Measurements from ENCODE around the gene BTLA.
A peak's percentile ranks its signal among the peaks of the same experiment; 100 is the strongest.
"Not testable (repeated sequence)": the region's sequence is repeated elsewhere in the genome, so short reads cannot be mapped to it uniquely, and the experiment has no call there.

The BTLA gene

GRCh38 chr3:112498914-112499711 lies at the start of gene BTLA:
Gene BTLA (minus strand): TSS chr3:112499472. CDS start chr3:112499358, 114 bp downstream.
- ATAC-seq = peak; percentile 66
- no peak for DNase-seq

GRCh38 chr3:112546216-112546759 lies 47.0 kb upstream of the BTLA start:
- ATAC-seq (no peak), DNase-seq (no peak)

- ATAC-seq (peak; percentile 19), DNase-seq (no peak)
Observed at GRCh38 chr3:112539825-112540650, 40.8 kb upstream of the BTLA start.

GRCh38 chr3:112531358-112531781 lies 32.1 kb upstream of the BTLA start:
- no peak for DNase-seq
- no peak for ATAC-seq

- no peak for DNase-seq
- no peak for ATAC-seq
Observed at GRCh38 chr3:112530573-112530972, 31.3 kb upstream of the BTLA start.

- not testable (repeated sequence) for DNase-seq, ATAC-seq
Observed at GRCh38 chr3:112524127-112524526, 24.9 kb upstream of the BTLA start.

- no peak for DNase-seq
Observed at GRCh38 chr3:112519424-112520001, 20.2 kb upstream of the BTLA start.

GRCh38 chr3:112518970-112519369 lies 19.7 kb upstream of the BTLA start:
- ATAC-seq = peak; percentile 45
- not testable (repeated sequence) for DNase-seq

More at GRCh38 chr3:112519424-112520001, 20.2 kb upstream of the BTLA start:
- peak; percentile 80 for ATAC-seq

- DNase-seq (no peak), ATAC-seq (peak; percentile 96)
Observed at GRCh38 chr3:112514527-112515128, 15.4 kb upstream of the BTLA start.

GRCh38 chr3:112512320-112512719 lies 13.0 kb upstream of the BTLA start:
- DNase-seq (no peak), ATAC-seq (no peak)

- ATAC-seq (no peak), DNase-seq (no peak)
Observed at GRCh38 chr3:112508860-112509259, 9.6 kb upstream of the BTLA start.

GRCh38 chr3:112508261-112508660 lies 9.0 kb upstream of the BTLA start:
- DNase-seq (no peak), ATAC-seq (no peak)

- no peak for ATAC-seq
- no peak for DNase-seq
Observed at GRCh38 chr3:112505907-112506306, 6.6 kb upstream of the BTLA start.

GRCh38 chr3:112504123-112504522 lies 4.9 kb upstream of the BTLA start:
- ATAC-seq (no peak), DNase-seq (no peak)

- DNase-seq (no peak), ATAC-seq (no peak)
Observed at GRCh38 chr3:112503304-112503972, 4.2 kb upstream of the BTLA start.

- no peak for DNase-seq
- ATAC-seq = no peak
Observed at GRCh38 chr3:112500621-112501020, 1.3 kb upstream of the BTLA start.

GRCh38 chr3:112497897-112498548 lies 1.2 kb downstream of the BTLA start:
- DNase-seq (no peak), ATAC-seq (no peak)

- no peak for DNase-seq
- ATAC-seq = no peak
Observed at GRCh38 chr3:112496366-112497067, 2.8 kb downstream of the BTLA start.

- not testable (repeated sequence) for ATAC-seq
Observed at GRCh38 chr3:112494448-112494767, 4.9 kb downstream of the BTLA start.

GRCh38 chr3:112492124-112492523 lies 7.1 kb downstream of the BTLA start:
- no peak for ATAC-seq

More at GRCh38 chr3:112494448-112494767, 4.9 kb downstream of the BTLA start:
- not testable (repeated sequence) for DNase-seq

More at GRCh38 chr3:112492124-112492523, 7.1 kb downstream of the BTLA start:
- no peak for DNase-seq
